Retinal pigment epithelial cell (primary cell): ENCODE measurements around the gene TUT1.

Experiments used
- DNase-seq: peaks from one replicate; pipeline ENCODE4 v3.0.0-alpha.2; 2010; ENCODE audit warnings: low read depth
- H3K4me3 ChIP-seq: 2 replicates; pipeline ENCODE4 v1.5.1; 2011; ENCODE audit warnings: mild to moderate bottlenecking, low read length, control low read depth, moderate library complexity
- CTCF ChIP-seq: conservative IDR thresholded peaks from 2 replicates; pipeline ENCODE4 v1.5.1; 2011; ENCODE audit warnings: low read depth, low read length, control low read depth, inconsistent platforms

The TUT1 gene

GRCh38 chr11:62604460-62605120, 13.3 kb upstream of the TUT1 start:
- DNase-seq, result no peak
- no peak for TF ChIP-seq CTCF
- H3K4me3 ChIP-seq, result no peak overlapping the region

GRCh38 chr11:62603776-62604299, 12.5 kb upstream of the TUT1 start:
- H3K4me3 ChIP-seq, result no peak overlapping the region
- no peak for DNase-seq
- TF ChIP-seq CTCF, result no peak

GRCh38 chr11:62603072-62603408, 11.7 kb upstream of the TUT1 start:
- no peak for TF ChIP-seq CTCF
- DNase-seq, result no peak
- H3K4me3 ChIP-seq, result no peak overlapping the region

- TF ChIP-seq CTCF, result peak; percentile 10
- peak overlapping the region; percentile 48 for H3K4me3 ChIP-seq
- no peak for DNase-seq
These were observed 11.1 kb upstream of the TUT1 start for GRCh38 chr11:62602141-62603071.

- TF ChIP-seq CTCF, result no peak
- H3K4me3 ChIP-seq, result peak within 1 kb of the TSS; percentile 90
- DNase-seq, result peak; percentile 94
These were observed 10.2 kb upstream of the TUT1 start, which contains the start of gene MTA2 for GRCh38 chr11:62601372-62602140. TSS of gene MTA2 (minus strand) at chr11:62601865. CDS start at chr11:62601450, 415 bp downstream.

GRCh38 chr11:62601122-62601371, 9.7 kb upstream of the TUT1 start:
- peak overlapping the region; percentile 90 for H3K4me3 ChIP-seq
- no peak for DNase-seq
- TF ChIP-seq CTCF, result no peak
